Activated gamma-delta T cell treated with Interleukin-2 at 50 U/mL for 16 hours (primary cell): Measurements from ENCODE around the gene RAB20.

Experiments used
- DNase-seq: peaks from one replicate; pipeline ENCODE4 v3.0.0-alpha.2; 2020

The RAB20 gene

DNA sequence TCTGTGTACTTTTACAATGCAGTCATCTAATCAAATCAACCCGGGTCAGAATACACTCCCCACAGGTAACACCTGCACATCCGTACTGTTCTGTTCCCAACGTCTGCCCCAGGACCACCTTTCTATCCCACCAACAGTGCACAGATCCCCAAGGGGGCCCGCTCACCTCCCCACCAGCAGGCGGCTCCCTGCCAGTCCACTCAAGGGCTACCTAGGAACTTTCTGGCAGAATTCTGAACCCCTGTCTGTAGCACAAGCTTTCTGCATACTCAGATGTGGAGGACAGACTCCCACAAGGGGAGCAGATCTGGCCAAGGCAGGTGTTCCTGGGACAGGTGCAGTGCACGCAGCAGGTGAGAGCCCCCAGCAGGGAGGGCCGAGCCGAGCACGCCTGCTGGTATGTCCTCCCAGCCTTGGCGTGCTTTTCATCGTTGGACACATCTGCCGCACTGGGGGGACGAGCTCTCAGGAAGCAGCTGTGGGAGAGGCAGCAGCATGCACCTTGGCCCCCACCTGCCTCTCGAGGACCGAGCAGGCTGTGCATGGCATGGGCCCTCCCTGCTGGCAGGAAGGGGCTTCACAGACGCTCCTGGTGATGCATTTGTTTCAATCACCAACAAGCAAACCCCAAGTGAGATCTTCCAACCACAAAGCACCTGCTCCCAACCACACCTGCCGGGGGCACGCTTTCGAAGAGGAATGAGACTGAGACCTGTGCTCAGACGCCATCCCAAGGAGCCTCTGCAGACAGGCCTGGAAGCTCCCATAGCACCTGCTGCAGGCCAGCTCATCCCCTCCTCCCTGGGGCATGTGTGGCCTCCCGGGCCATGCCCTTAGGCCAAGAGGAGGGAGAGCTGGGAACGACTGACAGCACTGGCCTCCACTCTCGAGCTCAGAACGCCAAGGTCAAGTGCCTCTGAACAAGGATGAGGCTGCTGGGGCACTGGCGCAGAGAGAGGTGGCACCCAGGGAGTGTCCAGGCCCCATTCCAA is 35.9 kb downstream of the RAB20 start:
- DNase-seq = no peak

DNA sequence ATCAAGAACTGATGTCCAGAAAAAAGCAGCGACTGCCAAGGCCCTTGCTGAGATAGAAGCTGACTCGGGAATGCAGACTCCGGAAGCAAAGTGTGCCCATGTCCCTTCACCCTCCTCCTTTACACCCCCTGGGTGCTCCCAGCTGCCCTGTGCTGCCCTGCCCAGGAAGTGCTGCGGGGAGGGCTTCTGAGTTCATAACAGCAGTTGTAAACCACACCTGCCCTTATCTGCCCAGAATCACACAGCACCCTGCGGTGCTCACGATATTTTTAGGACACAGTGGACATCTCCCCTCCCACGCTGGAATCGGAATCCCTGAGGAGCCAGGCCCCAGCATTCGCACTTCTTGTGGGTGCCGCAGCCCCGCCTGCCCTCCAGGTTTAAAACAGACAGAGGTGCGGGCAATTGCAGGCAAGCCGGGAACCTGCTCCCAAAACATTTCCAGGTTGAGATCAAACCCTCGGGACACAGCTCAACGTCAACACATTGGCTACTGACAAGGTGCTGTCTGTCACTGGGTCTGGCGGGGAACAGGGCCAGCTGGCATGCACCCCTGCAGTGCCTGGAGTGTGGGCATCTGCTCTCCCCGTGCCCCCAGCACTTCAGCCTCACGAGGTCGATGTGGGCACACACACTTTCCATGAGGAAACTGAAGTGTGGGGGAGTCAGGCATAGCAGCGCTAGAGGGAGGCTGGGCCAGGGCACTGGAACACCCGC is 36.8 kb downstream of the RAB20 start:
- DNase-seq = no peak

DNA sequence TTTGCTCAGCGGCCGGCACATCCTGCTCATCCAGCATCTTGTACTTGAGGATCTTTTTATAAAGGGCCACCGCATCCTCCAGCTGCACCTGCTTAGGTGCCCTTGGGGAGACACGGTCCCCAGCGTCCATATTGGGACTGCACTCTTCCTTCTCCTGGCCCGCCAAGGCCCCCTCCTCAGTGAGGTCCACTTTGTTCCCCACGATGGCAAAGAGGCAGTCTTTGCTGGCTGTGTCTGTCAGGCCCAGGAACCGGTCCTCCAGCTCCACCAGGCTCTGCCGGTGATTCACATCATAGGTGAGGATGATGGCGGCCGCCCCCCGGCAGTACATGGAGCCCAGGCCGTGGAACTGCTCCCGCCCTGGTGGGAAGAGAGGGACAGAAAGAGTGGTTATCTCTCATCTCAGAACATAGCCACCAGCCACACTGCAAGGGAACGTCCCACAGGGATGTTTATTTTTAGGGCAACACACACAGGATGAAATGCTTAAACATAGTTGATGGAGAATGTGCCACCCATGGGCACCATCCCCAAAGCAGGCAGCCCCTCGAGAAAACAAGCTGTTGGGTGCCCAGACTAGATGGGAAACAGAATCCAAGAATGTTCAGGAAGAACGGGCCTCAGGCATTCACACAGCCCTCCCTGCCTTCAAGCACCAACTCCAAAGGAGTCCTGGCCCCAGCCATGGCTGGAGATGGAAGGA is 37.5 kb downstream of the RAB20 start:
- DNase-seq = no peak

DNA sequence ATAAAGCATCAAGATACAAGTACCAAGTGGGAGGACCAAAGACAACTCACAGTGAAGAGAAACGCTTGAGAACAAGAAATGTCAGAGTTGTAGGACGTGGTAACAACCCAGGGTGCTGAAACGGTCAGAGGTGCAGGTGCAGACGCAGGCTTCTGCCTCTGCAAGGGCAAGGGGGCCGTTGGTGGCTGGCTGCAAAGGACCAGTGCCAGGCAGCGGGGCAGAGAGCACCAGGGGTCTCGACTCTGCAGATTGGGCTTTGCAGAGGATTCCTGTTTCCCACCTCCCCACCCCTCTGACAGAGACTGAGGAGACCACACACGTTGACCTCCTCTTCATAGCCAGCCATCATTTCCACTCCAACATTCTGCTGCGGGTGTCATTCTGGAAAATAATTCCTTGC is 38.3 kb downstream of the RAB20 start:
- no peak for DNase-seq

DNA sequence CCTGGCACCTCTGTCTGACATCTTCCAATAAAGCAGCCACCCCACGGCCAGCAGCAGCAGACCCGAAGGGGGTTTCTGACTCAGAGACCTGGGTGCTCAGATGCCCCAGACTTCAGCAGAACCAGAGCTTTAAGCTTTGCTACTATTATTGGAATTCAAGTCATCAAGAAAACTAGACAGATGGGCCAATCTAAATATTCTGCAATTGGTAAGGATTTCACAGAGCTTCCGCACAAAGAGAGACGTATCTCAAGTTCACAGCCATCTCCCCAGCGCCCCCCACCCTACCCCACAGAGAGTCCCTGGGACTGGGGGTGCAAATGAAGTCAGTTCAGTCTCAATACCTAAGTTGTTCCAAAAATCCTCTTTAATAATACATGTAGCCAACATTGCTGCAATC is 38.8 kb downstream of the RAB20 start:
- no peak for DNase-seq

DNA sequence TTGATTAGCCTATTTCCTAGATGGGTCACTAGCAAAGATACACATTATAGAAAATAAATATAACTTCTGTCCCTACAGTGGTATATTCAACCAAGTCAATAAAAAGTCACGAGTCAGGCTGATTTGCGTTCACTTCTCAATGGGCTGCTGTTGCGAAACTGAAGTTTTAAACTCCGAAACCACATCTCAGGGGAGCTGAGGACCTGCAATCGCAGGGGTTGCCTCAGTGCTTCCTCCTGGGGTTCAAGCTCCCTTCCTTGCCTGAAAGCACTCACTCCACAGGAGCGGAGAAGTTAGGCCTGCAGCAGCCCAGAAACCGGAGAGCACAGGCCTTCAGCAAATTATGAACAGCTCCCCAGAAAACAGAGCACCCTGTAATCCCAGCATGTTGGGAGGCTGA is 39.6 kb downstream of the RAB20 start:
- no peak for DNase-seq

DNA sequence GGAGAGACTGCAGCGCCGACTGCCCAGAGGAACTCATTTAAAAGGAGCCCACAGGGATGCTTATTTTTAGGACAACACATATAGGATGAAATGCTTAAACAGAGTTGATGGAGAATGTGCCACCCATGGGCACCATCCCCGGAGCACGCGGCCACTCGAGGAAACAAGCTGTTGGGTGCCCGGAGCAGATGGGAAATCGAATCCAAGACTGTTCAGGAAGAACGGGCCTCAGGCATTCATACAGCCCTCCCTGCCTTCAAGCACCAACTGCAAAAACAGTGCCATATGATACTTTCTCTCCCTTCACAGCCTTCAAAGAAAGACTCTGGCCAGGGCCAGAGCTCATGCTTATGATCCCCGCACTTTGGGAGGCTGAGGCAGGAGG is 40.2 kb downstream of the RAB20 start:
- DNase-seq = no peak

DNA sequence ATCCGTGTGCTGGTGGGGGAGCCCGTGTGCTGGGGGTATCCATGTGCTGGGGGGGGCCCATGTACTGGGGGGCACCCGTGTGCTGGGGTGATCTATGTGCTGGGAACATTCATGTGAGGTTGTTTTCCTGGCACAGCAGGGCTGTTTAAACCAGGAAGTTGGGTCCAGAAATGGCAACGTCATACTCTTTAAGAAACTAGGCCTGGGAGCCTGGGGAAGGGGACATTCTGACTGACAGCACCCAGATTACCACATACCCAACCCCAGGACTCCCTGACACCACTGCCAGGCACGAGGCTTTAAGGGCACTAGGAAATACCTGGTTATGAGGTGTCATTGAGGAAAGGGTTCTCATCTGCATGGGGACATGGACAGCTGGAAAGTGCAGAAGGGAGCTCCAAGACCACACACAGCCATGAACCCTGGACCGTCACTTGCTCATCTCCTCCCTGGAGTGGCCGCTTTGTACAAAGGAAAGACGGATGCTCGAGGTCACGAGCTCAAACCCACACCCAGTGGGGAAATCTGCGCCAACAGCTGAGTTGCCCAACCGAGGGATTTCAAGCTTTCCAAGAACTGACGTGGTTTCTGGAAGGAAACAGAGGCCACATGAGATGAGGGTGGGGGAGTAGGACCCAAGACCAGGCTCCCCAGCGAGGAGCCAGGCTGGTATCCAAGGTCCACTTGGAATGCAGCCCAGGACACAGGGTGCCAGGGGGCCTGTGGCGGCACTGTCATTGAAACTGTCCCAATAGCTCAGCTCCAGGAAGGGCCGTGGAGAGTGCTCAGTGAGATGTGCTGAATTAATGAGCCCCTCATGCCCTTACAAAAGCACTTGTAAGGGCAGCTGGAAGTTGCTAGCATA is 40.9 kb downstream of the RAB20 start:
- no peak for DNase-seq

DNA sequence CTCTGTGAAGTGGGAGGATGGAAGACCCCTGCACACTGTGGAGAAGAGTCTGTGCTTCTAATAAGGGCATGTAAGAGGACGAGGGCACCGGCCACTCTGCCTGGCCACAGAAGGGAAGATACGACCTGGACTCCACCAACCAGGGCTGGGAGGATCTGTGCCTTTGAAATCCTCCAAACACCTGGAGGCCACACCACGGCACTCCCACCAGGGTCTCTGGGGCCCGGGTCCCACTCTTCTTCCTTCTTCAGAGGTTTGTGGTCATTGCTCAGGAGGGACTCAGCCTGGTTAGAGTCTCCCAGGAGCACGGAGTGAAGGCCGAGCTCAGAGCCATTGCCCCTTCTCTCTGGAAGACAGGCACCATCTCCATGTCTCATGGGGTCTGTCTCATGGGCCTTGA is 42.0 kb downstream of the RAB20 start:
- DNase-seq = no peak

DNA sequence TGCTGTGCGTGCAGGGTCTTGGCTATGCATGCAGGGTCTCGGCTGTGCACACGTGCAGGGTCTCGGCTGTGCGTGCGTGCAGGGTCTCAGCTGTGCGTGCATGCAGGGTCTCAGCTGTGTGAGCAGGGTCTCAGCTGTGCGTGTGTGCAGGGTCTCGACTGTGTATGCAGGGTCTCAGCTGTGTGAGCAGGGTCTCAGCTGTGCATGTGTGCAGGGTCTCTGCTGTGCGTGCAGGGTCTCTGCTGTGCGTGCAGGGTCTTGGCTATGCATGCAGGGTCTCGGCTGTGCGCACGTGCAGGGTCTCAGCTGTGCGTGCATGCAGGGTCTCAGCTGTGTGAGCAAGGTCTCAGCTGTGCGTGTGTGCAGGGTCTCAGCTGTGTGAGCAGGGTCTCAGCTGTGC is 42.5 kb downstream of the RAB20 start:
- DNase-seq = no peak

DNA sequence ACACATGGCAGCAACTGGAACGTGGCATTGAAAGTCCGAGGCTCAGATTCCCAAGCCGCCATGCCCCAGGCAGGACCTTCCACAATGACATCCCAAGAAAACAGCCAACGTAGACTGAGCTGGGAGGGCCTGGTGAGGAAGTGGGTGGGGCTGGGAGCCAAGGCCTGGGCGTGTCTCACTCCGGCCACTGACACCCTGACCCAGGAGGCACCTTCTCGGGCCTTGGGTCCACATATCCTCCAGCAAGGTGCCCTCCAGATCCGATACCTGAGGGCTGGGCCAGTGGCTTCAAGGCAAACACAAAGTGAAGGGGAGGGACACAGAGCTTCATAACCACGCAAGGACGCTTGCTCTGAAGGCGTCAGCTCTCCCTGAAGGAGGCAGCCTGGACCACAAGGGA is 43.0 kb downstream of the RAB20 start:
- no peak for DNase-seq

DNA sequence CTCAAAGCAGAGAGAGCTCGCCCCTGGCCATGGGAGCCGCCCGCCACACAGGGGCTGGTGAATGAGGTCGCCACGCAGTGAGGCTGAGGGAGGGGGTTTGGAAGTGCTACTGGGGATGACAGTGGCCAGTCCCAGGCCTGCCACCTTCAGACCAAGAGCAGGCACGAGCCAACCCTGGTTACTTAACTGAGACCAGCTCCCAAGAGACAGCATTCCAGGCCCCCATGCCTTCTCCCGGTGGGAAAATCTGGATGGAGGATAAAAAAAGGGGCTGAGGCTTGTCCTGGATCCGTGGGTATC is 43.3 kb downstream of the RAB20 start:
- DNase-seq = no peak

DNA sequence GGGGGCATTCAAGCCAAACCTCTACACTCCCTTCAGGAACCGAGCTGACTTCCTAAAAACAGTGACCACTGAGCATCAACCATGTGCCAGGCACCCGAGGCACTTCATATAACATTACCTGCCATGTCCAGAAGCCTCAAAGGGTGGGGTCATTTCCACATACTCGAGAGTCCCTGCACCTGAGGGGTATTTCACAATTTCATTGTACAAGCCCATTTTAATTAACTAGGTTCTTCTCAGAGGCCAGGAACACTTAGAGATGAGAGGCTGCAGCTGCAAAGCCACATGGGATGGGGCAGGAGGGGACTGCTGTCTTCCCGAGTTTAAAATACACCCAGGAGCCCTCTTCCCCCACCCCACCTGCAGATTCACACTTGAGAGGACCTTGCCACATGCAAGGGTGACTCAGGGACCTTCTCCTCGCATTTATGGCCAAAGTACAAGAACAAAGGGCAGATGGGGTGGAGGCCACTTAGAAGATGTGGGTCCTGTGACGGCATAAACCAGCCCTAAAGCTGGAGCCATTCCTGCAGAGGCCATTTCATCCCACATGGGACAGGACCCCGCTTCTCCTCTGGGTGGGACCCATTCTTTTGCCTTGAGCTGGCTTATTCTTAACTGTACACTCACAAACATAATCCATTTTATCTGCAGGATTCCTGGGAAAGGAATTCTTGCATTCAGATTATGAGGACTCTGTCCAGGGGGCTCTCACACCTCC is 43.9 kb downstream of the RAB20 start:
- DNase-seq = no peak

DNA sequence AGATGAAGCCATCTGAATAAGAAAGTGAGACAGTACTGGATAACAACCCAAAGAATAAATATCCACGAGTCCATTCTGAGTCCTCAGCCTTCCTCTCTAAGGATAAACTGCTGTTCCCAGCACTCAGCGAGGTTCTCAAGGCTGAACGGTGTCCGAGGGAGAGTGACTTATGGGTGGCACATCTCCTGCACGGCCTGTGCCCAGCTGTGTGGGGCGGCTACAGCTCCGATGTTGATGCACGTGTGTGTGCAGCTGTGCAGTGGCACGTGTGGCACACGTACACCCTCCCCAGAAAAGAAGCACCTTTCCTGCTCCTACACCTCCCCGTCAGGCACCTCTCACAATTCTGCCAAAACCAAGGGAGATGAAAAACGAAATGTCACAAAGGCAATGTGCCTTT is 45.0 kb downstream of the RAB20 start:
- DNase-seq = no peak

DNA sequence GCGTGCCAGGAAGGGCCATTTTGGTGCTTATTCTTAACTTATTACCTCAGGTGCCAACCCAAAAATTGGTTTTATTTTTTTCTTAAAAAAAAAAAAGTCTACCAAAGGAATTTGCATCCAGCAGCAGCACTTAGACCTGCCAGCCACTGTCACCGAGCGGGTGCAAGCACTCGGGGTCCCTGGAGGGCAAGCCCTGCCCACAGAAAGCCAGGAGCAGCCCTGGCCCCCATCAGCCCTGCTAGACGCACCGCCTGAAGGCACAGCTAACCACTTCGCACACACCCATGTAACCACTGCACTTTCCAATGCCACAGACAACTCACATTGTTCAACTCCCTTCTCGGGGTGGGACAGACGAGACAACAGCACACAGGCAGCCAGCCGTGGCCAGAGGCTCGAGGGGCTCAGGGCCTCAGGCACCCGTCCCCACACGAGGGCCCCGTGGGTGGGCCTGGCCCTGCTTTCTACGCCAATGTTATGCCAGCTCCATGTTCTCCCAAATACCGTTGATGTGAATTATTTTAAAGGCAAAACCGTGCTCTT is 49.3 kb downstream of the RAB20 start:
- DNase-seq = no peak

DNA sequence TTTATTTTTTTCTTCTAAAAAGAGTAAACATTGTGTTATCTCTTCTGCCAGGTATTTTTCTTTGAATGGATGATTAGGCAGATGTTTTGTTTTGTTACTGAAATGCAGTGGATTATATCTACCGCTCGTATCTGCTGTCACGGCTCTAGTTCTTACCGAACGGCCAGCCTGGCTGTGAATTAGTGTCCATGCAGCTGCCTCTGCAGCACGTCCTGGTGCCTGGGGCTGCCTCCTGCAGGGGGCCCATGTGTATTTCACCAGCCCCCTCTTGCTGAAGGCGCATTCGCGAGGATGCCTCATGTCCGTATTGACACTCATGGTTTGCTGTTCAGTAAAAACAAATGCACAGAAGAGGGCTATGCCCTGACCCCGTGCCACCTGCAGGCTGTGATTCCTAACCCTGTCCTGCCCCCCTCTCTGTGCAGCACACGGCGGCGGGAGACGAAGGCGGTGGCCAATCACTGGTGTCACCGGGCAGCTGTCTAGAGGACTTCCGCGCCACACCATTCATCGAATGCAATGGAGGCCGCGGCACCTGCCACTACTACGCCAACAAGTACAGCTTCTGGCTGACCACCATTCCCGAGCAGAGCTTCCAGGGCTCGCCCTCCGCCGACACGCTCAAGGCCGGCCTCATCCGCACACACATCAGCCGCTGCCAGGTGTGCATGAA is 49.9 kb downstream of the RAB20 start:
- DNase-seq = no peak

DNA sequence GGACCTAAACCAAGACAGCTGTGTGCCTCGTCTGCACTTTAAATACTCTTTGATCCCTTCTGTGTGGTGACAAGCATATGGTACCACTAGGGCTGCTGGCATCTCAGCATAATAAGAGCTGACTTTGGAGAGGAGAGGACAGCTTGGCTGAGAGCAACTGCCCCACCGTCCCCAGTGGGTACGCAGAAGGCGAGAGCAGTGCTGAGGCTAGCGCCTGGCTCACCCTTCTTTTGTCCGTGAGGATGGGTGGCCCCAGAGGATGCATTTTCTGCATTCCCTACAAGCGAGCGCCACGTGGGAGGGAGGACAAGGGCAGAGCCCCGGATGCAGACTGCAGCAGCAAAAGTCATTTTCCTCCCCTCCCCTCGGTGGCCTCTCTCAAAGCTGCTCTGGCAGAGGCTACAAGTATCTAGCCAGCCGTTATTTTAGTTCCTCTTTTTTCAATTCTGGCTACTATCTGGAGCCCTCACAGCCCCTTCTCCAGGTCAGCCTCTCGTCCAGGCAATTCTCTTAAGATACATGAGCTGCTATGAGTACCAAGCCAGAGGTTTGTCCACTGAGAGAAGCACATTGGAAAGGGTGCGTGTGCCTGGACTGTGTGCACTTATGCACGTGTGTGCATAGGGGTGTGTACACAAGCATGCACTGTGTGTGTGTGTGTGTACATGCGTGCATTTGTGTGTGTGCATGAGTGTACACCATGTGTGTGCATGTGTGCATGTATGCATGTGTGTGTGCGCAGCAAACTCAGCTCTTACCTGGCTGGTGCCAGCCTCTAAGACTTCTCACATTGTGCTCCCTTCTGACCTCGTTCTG is 51.3 kb downstream of the RAB20 start:
- DNase-seq = no peak

DNA sequence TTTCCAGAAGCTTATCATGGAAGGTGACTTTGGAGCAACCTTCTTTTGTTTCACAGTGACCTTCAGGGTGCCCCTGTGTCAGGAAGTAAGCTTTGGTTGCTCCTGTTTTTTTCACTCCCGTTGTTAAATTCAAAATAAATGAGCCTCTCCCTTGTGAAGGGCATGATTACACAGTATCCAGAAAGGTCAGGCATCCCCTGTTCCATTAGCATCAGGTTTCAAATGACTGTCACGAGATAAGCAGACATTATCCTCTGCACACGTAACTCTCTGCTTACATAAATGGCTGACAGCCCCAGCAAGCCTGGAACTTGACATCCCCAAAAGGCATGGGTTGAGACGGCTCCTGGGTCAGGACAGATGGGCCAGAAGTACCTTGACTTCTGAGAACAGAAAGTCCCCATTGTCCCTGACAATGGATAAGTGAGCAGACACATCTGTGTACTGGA is 52.0 kb downstream of the RAB20 start:
- no peak for DNase-seq

DNA sequence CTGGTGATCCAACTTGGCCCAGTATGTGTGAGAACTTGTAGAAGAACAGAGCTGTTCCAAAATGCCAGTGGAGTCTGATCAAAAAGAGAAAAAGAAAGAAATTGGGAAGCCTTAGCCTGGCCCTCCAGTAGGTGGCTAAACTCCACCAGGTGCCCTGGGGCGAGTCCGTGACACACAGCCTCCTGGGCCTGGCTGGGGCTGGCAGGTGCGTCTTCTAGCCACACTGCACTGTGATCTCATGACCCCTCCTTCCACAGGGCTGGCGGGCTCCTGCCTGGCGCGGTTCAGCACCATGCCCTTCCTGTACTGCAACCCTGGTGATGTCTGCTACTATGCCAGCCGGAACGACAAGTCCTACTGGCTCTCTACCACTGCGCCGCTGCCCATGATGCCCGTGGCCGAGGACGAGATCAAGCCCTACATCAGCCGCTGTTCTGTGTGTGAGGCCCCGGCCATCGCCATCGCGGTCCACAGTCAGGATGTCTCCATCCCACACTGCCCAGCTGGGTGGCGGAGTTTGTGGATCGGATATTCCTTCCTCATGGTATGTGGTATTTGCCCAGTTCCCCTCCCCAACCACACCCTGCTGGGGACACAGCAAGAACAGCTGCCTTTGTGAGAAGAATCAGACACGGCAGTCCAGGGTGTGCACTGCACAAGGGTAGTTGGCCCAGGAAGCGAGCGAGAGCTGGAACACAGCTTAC is 53.7 kb downstream of the RAB20 start:
- no peak for DNase-seq
